ENCODE results near the gene HYAL2. TPM values are rescaled to one million over a fixed set of nuclear protein-coding genes. Genes with fewer than 3 reads are reported as not detected.

HYAL2 gene
- total and polyA plus RNA-seq, 2 of the 8 experiments (the other 6 are each of a cell fraction or from before 2014, with no cell fraction given), result 51.9 to 176 TPM

GRCh38 chr3:50347187-50347813, 24.8 kb upstream of the HYAL2 start:
- FAIRE-seq, result peak; percentile 79
- Histone ChIP-seq H2BK15ac (ENCODE audit: low read length) (no peak overlapping the region), H3K4me1 (replicated peaks in 1 of 4; ENCODE audit: control insufficient read depth in 3 of 4, insufficient read depth in 4 of 4, low read length in 3 of 4) (peaks cover 0 to 16% (median 10%) of the 10 kb centered on the region in 4 experiments; a peak in 5 of 7 replicates), H4K91ac (replicated peaks; ENCODE audit: insufficient read length, low read length) (no peak overlapping the region), H4K8ac (ENCODE audit: extremely low read depth, insufficient read depth, low read length) (no peak overlapping the region), H3K9me3 (ENCODE audit: insufficient read depth in 2 of 2, low read depth in 1 of 2, low read length in 1 of 2) (no peaks in the 10 kb centered on the region), H3K4me2 (ENCODE audit: insufficient read depth in 1 of 2, low read depth in 2 of 2, low read length in 2 of 2) (no peak overlapping the region), H3K14ac (ENCODE audit: insufficient read length) (no peak overlapping the region), H2BK5ac (ENCODE audit: low read depth, low read length) (no peak overlapping the region), H2BK12ac (ENCODE audit: low read depth, low read length) (no peak overlapping the region), H3K4ac (replicated peaks; ENCODE audit: insufficient read length, low read depth, low read length) (no peak overlapping the region), H3K79me2 (ENCODE audit: control insufficient read depth in 1 of 2, insufficient read depth in 2 of 2, low read length in 2 of 2) (no peaks in the 10 kb centered on the region), H2BK120ac (replicated peaks; ENCODE audit: low read depth, low read length) (no peak overlapping the region), H3K27me3 (replicated peaks in 1 of 4; ENCODE audit: control insufficient read depth in 3 of 4, extremely low read depth in 1 of 4, insufficient read depth in 3 of 4, low read length in 3 of 4) (peaks cover 3 to 26% (median 19%) of the 10 kb centered on the region in 4 experiments), H3K9ac (replicated peaks in 1 of 4; ENCODE audit: extremely low read depth in 1 of 4, low read depth in 3 of 4, low read length in 3 of 4) (no peak overlapping the region), H3K23me2 (ENCODE audit: low read depth, low read length) (peaks cover 17% of the 10 kb centered on the region), H3K18ac (ENCODE audit: extremely low read depth, low read length) (no peak overlapping the region), H3K27ac (ENCODE audit: low read depth, low read length) (no peak overlapping the region), H4K20me1 (replicated peaks in 1 of 2; ENCODE audit: control insufficient read depth in 1 of 2, insufficient read depth in 2 of 2, low read length in 2 of 2) (peaks cover 3% of the 10 kb centered on the region in 2 experiments), H3K56ac (replicated peaks; ENCODE audit: insufficient read length, low read depth, low read length) (no peak overlapping the region), H3K36me3 (ENCODE audit: control insufficient read depth in 2 of 4, insufficient read depth in 4 of 4, low read length in 3 of 4) (peaks cover 0 to 3% (median 0%) of the 10 kb centered on the region in 4 experiments; a peak in 2 of 8 replicates), H2BK20ac (ENCODE audit: low read length) (no peak overlapping the region), H3K4me3 (ENCODE audit: extremely low read depth in 1 of 4, insufficient read depth in 2 of 4, low read depth in 3 of 4, low read length in 4 of 4) (no peak overlapping the region), H2AK5ac (ENCODE audit: low read depth, low read length) (no peak overlapping the region; the same call in 1 of the 2 replicates), H3K79me1 (ENCODE audit: low read depth, low read length) (no peaks in the 10 kb centered on the region), H3K23ac (ENCODE audit: insufficient read length) (no peak overlapping the region), H2AFZ (ENCODE audit: low read length) (no peak overlapping the region), H4K5ac (ENCODE audit: insufficient read length, low read depth, low read length) (no peak overlapping the region)
- TF ChIP-seq SP4 (IDR thresholded peaks at IDR 0.05; ENCODE audit: low read length) (no peak), ATF3 (IDR thresholded peaks at IDR 0.05; ENCODE audit: insufficient read depth, low read depth, low read length) (0 out of 2 replicates have a peak, but pooled peaks have one; percentile 5), SUZ12 (IDR thresholded peaks at IDR 0.05; ENCODE audit: low read length) (no peak), RAD21 (IDR thresholded peaks at IDR 0.05 in 1 of 2, conservative IDR thresholded peaks at IDR 0.05 in 1 of 2; ENCODE audit: low read depth in 2 of 2, low read length in 2 of 2) (peak; percentile 76 to 80), JUND (IDR thresholded peaks at IDR 0.05; ENCODE audit: low read length) (peak; percentile 85), MAX (IDR thresholded peaks at IDR 0.05) (0 out of 2 replicates have a peak, but pooled peaks have one; percentile 15), CREB1 (IDR thresholded peaks at IDR 0.05) (0 out of 2 replicates have a peak, but pooled peaks have one; percentile 36)
- TF ChIP-seq, protein P1, sequence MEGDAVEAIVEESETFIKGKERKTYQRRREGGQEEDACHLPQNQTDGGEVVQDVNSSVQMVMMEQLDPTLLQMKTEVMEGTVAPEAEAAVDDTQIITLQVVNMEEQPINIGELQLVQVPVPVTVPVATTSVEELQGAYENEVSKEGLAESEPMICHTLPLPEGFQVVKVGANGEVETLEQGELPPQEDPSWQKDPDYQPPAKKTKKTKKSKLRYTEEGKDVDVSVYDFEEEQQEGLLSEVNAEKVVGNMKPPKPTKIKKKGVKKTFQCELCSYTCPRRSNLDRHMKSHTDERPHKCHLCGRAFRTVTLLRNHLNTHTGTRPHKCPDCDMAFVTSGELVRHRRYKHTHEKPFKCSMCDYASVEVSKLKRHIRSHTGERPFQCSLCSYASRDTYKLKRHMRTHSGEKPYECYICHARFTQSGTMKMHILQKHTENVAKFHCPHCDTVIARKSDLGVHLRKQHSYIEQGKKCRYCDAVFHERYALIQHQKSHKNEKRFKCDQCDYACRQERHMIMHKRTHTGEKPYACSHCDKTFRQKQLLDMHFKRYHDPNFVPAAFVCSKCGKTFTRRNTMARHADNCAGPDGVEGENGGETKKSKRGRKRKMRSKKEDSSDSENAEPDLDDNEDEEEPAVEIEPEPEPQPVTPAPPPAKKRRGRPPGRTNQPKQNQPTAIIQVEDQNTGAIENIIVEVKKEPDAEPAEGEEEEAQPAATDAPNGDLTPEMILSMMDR (IDR thresholded peaks at IDR 0.05; ENCODE audit: control extremely low read depth in 1 of 3, insufficient read depth in 1 of 3, low read depth in 1 of 3, low read length in 3 of 3), result peak in 2 of 3 experiments; percentile 47 to 69; a peak in 3 of 4 replicates
- WGBS, 2 experiments (ENCODE audit: extremely low coverage in 1 of 2, insufficient coverage in 1 of 2, insufficient read length in 1 of 2, insufficient replicate concordance in 2 of 2, low coverage in 1 of 2, low lambda C conversion rate in 2 of 2, missing lambda C conversion rate in 1 of 2), result 35% methylated on average over 12 of the region's 14 CpGs; no CpG with 5 or more reads in 1 of the 2 experiments
- ChIA-PET POLR2A (ENCODE audit: partially characterized antibody) (interaction anchor here (0.7 to 5.3 kb wide), 6 partner anchors 10 to 1327 kb away, joined by 3 to 22 read pairs (median 6); partner anchors contain the start of genes IFRD2 and TUSC2), CTCF (ENCODE audit: partially characterized antibody) (interaction anchor here (0.6 to 13.4 kb wide), 34 partner anchors 10 to 786 kb away, joined by 3 to 136 read pairs (median 4); partner anchors contain the start of genes HYAL2, HYAL3, IFRD2 and NAA80)
- no peak for DNase-seq (ENCODE audit: low read depth in 1 of 2, low spot score in 2 of 2)
